ENCODE measurements around the gene LDB2.

LDB2 gene

GRCh38 chr4:16838226-16838875 lies 60.1 kb downstream of the LDB2 start:
- DNase-seq = no peak

- DNase-seq = no peak
Observed at GRCh38 chr4:16837475-16837874, 61.0 kb downstream of the LDB2 start.

GRCh38 chr4:16836324-16836723 lies 62.1 kb downstream of the LDB2 start:
- no peak for DNase-seq

- no peak for DNase-seq
Observed at GRCh38 chr4:16835597-16836247, 62.7 kb downstream of the LDB2 start.

GRCh38 chr4:16834814-16835213 lies 63.6 kb downstream of the LDB2 start:
- DNase-seq = no peak

GRCh38 chr4:16833722-16834121 lies 64.7 kb downstream of the LDB2 start:
- DNase-seq = no peak

- DNase-seq = no peak
Observed at GRCh38 chr4:16830081-16830480, 68.4 kb downstream of the LDB2 start.

- no peak for DNase-seq
Observed at GRCh38 chr4:16827794-16828724, 70.4 kb downstream of the LDB2 start.

- no peak for DNase-seq
Observed at GRCh38 chr4:16827045-16827444, 71.4 kb downstream of the LDB2 start.

- DNase-seq = no peak
Observed at GRCh38 chr4:16826406-16826910, 72.0 kb downstream of the LDB2 start.

- no peak for DNase-seq
Observed at GRCh38 chr4:16824278-16824806, 74.1 kb downstream of the LDB2 start.

GRCh38 chr4:16820329-16820728 lies 78.1 kb downstream of the LDB2 start:
- no peak for DNase-seq

- DNase-seq = no peak
Observed at GRCh38 chr4:16819652-16820051, 78.8 kb downstream of the LDB2 start.

- DNase-seq = no peak
Observed at GRCh38 chr4:16818005-16818404, 80.4 kb downstream of the LDB2 start.

GRCh38 chr4:16817286-16817685 lies 81.2 kb downstream of the LDB2 start:
- no peak for DNase-seq

- DNase-seq = no peak
Observed at GRCh38 chr4:16814361-16814760, 84.1 kb downstream of the LDB2 start.

GRCh38 chr4:16812041-16812440 lies 86.4 kb downstream of the LDB2 start:
- DNase-seq = no peak

- no peak for DNase-seq
Observed at GRCh38 chr4:16809943-16810342, 88.5 kb downstream of the LDB2 start.

- DNase-seq = no peak
Observed at GRCh38 chr4:16809064-16809463, 89.4 kb downstream of the LDB2 start.

- no peak for DNase-seq
Observed at GRCh38 chr4:16807355-16807754, 91.1 kb downstream of the LDB2 start.

GRCh38 chr4:16804581-16804980 lies 93.9 kb downstream of the LDB2 start:
- no peak for DNase-seq

- DNase-seq = no peak
Observed at GRCh38 chr4:16802044-16802443, 96.4 kb downstream of the LDB2 start.

GRCh38 chr4:16801356-16801755 lies 97.1 kb downstream of the LDB2 start:
- no peak for DNase-seq
